ENCODE measurements around the gene MSANTD1.

MSANTD1 gene

DNA sequence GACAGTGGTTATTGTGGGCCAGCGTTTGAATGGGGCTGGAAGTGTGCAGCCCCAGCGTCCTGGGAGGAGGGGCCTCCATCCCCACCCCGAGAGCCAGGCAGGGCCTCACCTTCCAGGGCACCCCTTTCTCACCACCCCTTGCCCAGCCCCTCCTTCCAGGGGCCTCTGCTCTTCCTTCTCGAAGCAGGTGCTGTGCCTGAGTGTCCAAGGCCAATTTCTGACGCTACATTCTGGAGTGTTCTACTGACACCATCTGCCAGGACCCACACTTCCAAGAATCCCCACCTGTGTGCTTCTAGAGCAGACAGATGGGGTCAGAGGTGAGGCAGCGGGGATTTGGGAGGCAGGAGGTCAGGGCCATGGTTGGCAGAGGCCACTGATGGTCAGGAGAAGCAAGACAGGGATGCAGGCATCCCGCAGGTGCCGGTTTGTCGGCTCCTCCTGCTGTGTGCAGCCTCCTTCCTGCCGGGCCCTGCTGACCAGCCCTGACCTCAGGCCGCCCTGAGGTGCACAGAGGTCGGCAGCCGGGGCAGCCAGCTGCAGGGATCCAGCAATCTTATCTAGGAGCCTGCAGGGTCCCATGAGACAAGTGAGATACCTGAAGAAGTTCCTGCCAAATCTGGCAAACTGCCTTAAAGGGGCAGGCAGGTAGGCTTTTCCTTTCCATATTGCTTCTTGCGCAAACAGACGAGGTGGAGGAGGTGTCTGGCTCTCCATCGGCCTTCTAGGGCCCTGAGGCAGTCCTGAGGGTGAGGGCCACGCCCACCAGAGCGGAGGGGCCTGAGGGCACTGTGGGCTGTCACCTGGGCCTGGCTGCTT is 18.8 kb downstream of the MSANTD1 start:
- DNase-seq, result no peak

DNA sequence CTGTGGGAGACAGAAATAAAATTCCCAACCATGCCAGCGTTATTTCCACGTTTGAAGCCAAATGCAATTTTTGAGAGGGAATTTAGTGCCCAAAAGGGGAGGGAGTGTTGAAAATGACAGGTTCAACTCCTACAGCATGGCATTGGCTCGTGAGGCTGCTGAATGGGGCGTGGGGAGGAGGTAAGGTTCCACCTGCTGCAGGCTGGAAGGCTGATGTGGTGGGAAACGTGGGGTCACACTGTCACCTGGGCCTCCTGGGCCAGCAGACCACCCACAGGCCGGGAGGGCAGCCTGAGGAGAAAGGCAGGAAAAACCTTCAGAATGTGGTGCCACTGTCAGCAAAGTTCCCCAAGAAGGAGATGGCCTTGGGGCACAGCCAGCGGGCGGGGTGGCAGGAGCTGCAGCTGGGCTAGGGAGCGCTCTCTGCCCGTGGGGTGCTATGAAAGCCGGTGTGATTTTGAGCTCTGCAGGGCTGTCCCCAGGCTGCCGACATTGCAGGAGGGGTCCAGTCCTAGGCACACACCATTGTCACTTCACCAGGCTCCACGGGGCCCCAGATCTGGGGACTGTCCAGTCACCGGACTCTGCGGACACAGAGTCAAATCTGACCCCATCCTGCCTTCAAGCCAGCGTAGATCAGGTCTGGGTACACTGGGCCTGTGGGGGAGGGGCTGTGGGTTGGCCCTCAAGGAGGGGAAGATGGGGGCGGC is 19.6 kb downstream of the MSANTD1 start:
- DNase-seq, result no peak

DNA sequence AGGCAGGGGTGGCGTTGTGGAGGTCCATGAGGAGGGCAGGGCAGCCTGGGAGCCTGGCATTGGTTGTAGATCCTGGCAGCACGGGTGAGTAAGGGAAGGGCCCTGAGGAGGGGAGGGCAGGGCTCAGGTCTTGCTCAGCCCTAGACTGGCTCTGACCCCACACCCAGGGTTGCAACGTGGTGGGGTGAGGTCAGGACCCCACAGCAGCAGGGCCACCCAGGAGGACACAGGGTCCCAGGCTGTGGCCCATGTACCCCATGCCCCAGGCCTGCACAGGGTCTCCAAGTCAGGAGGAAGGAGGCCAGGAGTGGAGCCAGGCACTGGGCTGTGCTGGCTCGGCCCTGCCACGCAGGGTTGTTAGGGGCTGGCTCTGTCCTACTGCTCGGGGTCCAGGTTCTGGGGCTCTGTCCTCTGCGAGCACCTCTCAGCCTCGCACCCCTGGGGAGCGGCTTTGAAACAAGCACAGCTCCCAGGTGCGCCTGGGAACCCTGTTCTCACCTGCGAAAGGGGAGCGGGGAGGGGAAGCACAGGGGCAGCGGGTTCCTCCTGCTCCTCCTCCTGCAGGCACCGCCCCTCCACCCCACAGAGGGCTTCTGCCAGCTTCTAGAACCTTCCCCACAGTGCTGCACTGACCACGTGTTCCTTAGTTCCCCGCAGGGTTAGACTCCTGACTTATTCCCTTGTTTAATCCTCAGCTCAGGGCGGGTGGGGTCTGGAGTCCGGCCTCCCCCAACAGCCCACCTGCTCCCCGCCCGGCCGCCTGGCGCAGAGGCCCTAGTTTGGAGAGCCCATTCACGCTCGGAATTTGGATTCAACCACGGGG is 20.4 kb downstream of the MSANTD1 start:
- no peak for DNase-seq

DNA sequence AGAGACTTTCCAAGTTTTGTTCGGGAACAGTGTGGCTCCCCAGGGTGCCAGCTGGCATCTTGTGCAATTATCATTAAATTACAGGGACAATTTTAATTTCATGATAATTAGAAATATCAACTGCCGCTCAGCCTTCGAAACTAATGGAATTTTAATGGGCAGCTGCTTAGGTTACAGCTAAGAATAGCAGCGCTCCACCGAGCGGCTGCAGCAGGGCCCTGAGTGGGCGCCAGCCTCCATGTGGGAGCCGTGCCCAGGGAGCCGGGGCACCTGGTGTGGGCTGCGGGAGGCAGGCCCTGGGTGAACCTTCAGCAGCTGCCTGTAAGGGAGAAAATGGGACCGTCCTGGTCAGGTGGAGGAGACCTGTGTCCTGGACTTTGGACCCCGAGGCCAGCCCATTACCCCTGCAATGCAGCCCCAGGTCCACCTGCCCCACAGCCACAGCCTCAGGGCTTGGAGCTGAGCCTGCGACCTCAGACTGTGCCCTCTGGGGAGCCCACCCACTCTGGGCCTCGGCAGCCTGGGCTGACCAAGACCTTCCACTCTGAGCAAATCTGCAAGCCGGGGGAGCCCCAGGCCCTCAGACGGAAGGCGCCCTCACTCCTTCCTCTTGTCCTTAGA is 21.1 kb downstream of the MSANTD1 start:
- no peak for DNase-seq

DNA sequence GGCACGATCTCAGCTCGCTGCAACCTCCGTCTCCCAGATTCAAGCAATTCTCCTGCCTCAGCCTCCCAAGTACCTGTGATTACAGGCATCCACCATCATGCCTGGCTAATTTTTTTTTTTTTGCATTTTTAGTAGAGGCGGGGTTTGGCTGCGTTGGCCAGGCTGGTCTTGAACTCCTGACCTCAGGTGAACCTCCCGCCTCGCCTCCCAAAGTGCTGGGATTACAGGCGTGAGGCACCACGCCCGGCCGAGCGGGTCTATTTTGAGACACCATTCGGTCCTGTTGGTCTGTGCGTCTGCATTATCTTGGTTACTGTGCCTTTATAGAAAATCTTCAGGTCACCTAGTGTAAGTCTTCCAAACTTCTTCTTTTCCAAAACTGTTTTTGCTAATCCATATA is 22.2 kb downstream of the MSANTD1 start:
- DNase-seq, result no peak

DNA sequence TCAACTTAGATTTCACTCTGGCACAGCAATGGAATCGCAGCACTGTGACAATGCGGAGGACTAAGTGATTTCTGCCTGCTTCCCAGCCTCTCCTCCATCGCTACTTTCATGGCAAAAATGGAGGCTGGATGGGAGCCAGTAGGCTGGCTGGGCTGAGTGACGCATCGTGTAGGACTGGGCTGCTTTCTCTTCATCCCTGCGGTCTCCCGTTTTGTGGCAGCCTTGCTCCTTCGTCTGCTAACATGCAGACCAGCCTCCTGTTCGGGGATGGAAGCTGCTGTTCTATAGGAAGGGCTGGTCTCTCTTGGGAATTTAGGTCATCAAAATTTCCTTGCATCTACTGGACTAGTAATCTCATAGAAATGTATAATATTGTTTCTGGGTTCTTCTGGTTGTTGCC is 28.0 kb downstream of the MSANTD1 start:
- DNase-seq, result no peak

DNA sequence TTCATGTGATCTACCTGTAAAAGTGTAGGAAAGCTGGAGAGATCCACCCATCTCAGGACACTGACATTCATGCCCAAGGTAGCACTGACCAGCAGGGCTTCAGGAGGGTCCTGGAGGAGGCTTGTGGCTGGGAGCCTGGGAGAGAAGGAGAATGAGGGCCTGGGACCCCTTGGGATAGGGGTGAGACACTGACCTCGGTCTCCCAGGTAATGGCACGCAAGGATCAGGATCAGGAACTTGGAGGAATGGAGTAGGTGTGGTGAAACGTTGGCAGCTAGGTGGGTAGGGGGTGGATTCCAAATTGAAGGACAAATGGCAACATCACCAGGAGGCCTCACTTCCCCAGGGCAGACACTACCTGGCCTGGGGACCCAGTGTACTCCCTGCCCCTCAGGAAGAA is 31.5 kb downstream of the MSANTD1 start:
- no peak for DNase-seq

DNA sequence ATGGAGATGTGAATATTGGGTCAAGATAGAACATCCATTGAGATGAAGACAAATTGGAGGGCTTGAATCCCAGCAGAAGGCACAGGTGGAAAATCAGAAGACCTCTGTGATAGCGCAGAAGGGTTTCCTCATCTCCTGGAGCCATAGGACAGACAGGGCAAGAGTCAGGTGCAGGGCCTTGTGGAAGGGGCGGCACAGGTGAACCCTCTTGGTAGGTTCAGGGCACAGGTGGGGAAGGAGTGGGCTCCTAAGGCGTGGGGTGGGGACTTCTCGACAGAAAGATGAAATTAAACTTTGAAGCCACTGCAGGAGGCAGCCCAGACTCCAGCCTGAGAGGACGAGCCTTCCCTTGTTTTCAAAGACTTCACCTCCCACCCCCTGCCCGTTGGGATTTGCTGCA is 34.5 kb downstream of the MSANTD1 start:
- no peak for DNase-seq

DNA sequence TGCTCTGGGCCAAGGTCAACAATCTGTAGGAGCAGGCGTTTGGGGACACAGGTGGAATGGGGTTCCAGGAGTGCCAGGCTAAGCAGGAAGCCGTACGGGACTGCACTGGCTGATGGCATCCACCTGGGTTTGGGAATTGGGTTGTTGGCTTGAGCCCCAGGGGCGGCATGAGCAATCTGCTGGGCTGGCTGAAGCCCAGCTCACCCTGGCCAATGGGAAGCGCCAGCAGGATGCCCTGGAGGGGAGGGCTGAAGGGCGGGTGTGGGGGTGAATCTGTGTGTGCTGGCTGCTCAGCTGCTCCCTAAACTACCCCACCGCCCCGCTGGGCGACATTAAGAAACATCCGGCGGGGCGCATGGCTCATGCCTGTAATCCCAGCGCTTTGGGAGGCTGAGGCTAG is 35.0 kb downstream of the MSANTD1 start:
- DNase-seq, result no peak

DNA sequence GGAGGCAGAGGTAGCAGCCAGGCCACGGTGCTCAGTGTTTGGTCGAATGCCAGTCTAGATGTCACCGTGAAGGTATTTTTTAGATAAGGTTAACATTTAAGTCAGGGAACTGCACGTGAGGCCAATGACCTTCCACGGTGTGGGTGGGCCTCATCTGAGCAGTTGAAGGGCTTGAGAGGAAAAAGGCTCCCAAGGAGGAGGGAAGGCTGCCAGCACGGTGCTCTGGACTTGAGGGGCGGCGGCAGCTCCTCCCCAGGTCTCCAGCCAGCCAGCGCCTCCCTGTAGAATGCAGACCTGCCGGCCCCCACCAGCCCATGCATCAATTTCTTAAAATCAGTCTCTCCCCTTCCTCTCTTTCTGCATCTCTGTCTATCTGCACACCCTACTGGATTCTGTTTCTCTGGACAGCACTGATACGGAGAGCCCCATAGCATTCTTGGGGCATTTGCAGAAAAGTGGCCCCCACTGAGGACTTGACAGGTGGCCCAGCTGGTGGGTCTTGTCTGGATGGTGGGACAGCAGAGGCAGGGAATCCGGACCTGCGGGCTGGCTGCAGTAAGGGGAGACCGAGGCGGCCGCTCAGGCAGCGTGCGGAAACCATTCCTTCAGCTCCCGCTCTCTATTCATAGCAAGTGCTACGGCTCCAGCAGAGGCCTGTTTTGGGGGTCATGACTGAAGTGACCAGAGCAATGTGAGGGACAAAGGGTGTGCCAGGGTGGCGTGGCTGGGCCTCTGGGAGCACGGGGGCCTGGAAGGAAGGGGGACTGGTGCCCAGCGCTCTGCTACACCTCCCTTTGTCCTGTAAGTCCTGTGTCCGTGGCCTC is 36.0 kb downstream of the MSANTD1 start:
- DNase-seq, result no peak

DNA sequence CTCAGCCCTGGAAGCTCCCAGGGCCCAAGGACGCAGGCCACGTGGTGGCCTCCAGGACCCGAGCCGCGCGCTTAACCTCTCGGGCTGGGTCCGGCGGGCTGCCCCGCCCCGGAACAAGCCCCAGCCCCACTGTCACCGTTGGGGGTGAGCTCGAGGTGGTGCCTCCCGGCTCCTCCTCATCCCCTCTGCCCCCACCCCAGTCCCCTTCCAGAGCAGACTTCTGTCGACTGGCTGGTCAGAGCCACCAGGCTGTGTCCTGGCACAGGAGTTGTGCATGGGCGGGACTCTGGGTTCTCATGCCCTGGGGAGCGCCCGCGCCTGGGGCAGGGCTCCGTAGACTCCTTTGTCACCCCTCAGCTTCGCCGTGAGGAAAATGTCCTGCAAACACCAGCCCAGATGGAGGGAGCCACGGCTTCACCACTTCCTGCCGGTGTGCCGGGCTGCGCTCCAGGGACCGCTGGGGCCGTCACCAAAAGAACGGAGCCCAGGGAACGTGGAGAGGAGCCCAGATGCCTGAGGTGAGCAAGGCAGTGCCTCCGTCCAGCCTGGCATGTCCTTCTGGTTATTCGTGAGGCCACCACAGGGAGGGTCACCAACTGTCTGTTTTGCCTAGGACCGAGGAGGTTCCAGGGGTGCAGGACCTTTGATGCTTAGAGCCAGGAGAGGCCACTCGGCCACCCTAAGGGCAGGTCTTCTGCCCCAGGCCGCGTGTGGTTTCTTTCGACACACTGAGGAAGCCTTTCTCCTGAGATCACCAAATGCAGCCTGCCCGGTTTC is 36.8 kb downstream of the MSANTD1 start:
- no peak for DNase-seq

DNA sequence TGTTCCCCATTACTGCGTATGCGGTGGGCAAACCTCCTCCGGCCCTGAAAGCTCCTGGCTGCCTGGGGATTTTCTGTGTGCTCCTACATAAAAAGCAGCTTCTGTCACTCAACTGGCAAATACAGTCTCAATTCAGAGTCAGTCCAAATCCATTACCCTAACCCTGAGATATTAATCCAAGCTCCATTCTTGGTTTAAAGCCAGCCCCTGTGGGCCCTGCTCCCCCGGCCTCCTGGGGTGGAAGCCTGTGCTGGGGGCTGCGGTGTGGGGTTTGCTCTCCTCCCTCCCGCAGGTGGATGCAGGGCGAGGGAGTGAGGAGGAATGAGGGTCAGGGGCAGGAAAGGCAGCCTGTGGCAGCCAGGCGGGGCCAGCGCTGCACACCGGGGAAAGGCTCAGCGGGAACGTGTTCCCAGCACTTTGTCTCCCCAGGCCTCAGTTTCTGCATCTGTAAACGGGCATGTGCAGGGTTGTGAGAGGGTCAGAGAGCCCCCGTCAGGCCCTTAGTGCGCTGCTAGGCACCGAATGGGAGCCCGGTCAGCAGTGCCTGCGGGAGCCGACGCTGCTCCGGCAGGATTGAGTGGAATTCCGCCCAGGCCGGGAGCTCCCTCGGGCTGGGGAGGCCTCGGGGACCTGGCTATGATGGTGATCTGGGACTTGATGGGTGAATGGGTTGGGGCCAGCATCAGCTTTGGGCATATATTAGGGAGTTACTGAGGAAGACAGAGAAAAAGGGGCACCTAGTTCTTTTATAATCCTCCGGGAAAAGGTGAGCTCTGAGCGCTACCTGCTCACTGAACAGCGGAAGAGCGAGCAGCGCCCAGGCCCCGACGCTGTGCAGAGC is 37.6 kb downstream of the MSANTD1 start:
- no peak for DNase-seq

DNA sequence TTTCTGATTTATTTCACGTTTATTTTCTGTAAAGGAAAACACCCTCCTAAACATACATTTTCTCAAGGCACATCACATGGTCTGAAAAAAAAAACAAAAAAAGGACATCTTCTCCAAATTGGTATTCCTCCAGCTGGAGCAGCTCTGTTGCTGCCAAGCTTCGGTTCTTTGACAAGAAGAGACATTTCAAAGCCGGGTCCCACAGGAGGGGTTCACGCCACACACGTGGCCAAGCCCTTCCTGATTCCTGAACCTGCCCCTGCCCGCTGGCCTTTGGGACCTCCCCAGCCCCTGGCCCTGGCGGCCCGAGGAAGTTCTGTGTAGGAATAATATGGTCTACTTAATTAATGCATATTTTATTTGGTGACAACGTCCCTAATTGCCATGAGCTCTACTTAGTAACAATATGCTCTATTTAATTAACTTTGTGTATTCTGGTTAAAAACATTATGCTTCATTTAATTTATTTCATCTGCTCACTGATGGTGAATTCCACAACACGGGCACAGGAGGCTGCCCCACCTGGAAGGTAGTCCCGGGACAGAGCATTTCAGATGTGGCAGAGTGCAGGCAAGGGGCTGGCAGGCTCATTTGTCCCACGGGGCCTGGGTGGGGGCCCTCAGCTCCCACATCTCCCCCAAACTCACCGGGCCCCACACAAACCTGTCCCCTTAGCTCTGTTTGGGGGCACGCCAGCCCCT is 38.5 kb downstream of the MSANTD1 start:
- DNase-seq, result no peak

DNA sequence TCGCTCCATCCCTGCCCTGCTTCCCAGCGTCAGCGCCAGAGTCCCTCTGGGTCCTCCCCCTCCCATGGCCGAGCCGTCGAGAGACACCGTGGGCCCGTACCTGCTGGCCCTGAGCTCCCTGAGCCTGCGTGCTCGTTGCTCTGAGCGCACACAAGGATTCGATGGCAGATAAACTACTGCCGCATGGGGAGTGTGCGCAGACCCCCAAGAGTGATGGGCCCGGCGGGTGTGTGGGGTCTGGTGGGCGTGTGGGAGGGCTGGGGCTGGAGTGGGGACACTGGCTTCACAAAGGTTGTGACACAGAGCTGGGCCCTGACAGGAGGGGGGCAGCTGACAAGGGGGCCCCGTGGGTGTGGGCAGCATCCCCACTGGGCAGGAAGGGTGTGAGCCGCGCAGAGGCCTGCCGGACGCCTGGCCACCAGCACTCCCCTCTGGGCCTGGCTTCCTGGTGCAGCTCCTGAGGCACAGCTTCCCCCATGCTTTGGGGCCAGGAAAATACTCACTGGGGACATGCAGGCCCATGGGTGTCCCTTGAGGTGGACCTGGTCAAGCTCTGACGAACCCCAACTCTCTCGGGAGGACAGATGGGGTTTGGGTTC is 39.1 kb downstream of the MSANTD1 start:
- DNase-seq, result no peak

DNA sequence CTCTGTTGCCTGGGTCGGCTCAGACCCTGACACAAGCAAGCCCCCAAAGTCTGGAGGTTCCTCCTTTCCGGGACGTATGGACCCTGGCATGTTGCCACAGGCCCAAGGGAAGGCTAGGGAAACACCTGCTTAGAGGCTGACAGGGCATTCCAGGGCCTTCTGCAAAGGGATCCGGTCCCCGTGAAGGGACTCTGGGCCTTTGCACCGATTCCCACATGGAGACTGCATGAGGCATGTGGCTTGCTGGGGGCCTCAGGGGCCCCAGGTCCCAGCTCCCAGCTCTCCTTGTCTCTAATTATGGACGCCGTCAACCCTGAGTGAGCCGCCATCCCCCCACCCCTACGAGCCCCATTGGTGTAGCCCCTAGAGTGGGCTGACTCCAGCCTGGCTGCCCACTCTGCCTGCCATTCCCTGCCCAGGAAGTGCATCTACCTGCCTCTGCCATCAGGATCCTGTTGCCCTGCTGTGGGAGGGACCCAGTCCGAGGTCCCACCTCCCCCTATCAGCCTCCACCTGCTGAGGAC is 39.7 kb downstream of the MSANTD1 start:
- no peak for DNase-seq

DNA sequence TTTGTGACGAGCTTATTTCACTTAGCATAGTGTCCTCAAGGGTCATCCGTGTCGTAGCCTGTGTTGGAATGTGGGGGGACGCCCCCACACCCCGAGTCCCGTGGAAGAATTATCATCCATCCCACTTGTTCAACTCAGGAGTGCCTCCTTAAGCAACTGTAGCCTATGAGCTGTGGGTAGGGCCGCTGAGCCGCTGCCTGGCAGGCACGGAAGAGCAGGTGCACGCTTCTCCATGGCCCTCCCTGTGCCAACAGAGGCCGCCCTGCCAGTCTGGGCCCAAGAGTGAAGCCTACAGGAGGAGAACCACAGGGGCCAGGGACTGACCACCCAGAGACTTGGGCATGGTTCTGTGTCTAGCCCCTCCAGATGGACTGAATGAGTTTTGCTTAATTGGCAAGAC is 41.5 kb downstream of the MSANTD1 start:
- no peak for DNase-seq

DNA sequence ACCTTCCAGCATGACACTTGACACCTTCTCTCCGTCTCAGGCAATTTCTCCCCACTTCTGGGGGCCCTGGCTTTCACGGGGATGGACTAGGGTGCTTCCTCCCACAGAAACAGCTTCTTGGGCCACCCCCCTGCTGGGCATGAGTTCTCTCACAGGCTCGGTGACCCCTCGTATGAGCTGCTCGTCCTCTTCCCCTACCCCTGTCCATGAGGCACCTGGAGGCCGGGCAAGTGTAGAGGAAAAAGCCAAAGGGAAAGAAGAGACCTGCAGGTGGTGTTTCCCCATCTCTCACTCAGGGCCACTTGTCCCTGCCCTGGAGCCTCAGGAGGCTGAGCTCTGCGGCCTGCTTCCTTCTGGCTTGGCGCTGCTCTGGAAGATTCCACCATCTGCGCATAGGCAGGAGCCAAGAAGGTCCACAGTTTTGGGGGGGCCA is 41.9 kb downstream of the MSANTD1 start:
- DNase-seq, result no peak

DNA sequence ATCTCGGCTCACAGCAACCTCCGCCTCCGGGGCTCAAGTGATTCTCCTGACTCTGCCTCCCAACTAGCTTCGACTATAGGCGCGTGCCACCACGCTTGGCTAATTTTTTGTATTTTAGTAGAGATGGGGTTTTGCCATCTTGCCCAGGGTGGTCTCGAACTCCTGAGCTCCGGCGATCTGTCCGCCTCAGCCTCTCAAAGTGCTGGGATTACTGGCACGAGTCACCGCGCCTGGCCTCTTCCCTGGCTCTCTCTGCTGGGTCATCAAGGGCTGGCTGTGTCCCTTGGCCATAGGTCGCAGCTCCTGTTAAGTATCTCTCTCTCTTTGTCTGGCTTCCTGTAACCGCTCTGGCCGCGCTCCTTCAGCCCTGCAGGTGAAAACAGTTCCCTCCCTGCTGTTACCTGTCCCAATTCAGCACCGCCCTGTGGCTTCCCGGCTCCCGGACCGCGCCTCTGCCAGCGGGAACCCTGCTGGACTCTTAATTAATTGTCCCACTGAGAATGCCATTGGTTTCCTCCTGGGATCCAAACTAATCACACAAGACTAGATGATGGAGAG is 42.5 kb downstream of the MSANTD1 start:
- no peak for DNase-seq
